ENCODE results near the gene ABCA9.

DNA sequence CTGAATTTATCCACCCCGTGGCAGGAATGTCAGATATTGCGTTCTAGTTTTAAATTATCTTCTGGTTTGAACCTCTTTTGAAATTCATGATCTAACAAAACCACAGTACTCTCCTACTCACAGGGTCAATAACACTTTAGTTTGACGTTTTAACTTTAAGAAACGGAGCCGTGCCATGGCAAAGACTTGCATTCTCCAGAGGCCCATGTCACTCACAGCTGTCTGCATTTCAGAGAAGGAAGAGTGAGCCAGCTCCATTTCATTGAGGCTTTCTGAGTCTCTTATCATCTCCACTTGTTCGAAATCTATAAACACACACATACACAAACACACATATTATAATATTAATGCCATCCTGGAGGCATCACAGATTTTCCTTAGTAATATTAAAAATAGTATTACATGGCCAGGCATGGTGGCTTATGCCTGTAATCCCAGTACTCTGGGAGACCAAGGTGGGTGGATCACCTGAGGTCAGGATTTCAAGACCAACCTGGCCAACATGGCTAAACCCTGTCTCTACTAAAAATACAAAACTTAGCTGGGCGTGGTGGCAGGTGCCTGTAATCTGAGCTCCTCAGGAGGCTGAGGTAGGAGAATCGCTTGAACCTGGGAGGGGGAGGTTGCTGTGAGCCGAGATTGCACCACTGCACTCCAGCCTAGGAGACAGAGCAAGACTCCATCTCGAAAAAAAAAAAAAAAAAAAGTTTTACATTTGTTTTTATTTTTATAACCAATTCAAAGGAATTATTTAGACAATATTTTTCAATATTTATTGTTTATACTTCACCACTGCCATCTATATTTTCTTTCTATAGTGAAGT lies 45.4 kb upstream of the ABCA9 start:
- TF ChIP-seq, protein P1, sequence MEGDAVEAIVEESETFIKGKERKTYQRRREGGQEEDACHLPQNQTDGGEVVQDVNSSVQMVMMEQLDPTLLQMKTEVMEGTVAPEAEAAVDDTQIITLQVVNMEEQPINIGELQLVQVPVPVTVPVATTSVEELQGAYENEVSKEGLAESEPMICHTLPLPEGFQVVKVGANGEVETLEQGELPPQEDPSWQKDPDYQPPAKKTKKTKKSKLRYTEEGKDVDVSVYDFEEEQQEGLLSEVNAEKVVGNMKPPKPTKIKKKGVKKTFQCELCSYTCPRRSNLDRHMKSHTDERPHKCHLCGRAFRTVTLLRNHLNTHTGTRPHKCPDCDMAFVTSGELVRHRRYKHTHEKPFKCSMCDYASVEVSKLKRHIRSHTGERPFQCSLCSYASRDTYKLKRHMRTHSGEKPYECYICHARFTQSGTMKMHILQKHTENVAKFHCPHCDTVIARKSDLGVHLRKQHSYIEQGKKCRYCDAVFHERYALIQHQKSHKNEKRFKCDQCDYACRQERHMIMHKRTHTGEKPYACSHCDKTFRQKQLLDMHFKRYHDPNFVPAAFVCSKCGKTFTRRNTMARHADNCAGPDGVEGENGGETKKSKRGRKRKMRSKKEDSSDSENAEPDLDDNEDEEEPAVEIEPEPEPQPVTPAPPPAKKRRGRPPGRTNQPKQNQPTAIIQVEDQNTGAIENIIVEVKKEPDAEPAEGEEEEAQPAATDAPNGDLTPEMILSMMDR (IDR thresholded peaks at IDR 0.05 in 4 of 5, conservative IDR thresholded peaks at IDR 0.05 in 1 of 5) = no peak
- TF ChIP-seq POLR2A (IDR thresholded peaks at IDR 0.05) = no peak
